Neutrophil (primary cell): ENCODE data around the gene LINGO3.

Experiments used
- H3K27ac ChIP-seq: fragments of 200-600 bp; sonication (generic); 2 replicates; pipeline ENCODE4 v1.5.1; 2016; ENCODE audit warnings: mild to moderate bottlenecking, moderate library complexity
- H3K27me3 ChIP-seq: fragments of 200-600 bp; sonication (generic); 2 replicates; pipeline ENCODE4 v1.6.0; 2016; ENCODE audit warnings: mild to moderate bottlenecking
- H3K36me3 ChIP-seq: fragments of 200-600 bp; sonication (generic); 2 replicates; pipeline ENCODE4 v1.5.1; 2017
- H3K4me1 ChIP-seq, 2 experiments: fragments of 200-600 bp in 1 of 2; sonication (generic) in 1 of 2; 1 replicate in 1 of 2; 2 replicates in 1 of 2; pipeline versions ENCODE4 v1.5.1 to v1.6.1; 2013 to 2016; ENCODE audit warnings: low read depth in 1 of 2, low read length in 1 of 2, mild to moderate bottlenecking in 1 of 2, moderate library complexity in 1 of 2; ENCODE audit not compliant: control insufficient read depth in 1 of 2, insufficient read depth in 1 of 2
- H3K4me3 ChIP-seq, 2 experiments: fragments of 200-600 bp in 1 of 2; sonication (generic) in 1 of 2; 1 replicate in 1 of 2; 2 replicates in 1 of 2; pipeline ENCODE4 v1.5.1; 2013 to 2016; ENCODE audit warnings: low read depth in 1 of 2, low read length in 1 of 2, mild to moderate bottlenecking in 1 of 2, moderate library complexity in 1 of 2
- H3K9me3 ChIP-seq: fragments of 200-600 bp; sonication (generic); 2 replicates; pipeline ENCODE4 v1.5.1; 2016
- CTCF ChIP-seq: fragments of 200-600 bp; sonication (generic); IDR thresholded peaks from 2 replicates; pipeline ENCODE4 v1.5.1; 2016; ENCODE audit warnings: antibody characterized with exemption

LINGO3 gene

DNA sequence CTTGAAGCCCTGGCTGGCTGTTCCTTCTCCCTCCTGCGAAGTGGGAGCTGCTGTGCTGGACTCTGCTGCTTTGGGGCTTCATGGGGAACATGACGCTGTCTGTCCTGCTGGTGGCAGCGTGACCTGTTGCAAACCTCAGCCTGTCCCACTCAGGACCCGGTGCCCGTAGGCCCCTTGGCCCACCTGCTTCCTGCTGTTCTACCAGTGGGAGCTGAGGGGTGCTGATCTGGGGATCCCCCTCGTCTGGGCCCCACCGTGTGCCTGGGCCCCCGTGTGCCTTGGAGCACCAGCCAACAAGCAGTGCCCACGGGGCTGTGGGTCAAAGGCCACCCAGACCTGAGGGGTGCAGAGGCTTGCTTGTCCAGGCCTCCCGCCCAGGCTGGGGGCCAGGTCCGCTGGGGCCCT, 25.9 kb upstream of the LINGO3 start:
- Histone ChIP-seq H3K27me3 (no peaks in the 10 kb centered on the region), H3K4me3 (no peak overlapping the region), H3K27ac (peak overlapping the region; percentile 44), H3K4me1 (peaks cover 26 to 43% of the 10 kb centered on the region in 2 experiments), H3K36me3 (peaks cover 8% of the 10 kb centered on the region), H3K9me3 (no peaks in the 10 kb centered on the region)
- no peak for TF ChIP-seq CTCF

GRCh38 chr19:2333027-2333806, 25.3 kb upstream of the LINGO3 start:
- no peak for TF ChIP-seq CTCF
- Histone ChIP-seq H3K27ac (peak overlapping the region; percentile 44), H3K4me1 (peaks cover 28 to 46% of the 10 kb centered on the region in 2 experiments), H3K4me3 (no peak overlapping the region), H3K27me3 (no peaks in the 10 kb centered on the region), H3K9me3 (no peaks in the 10 kb centered on the region), H3K36me3 (peaks cover 6% of the 10 kb centered on the region)

DNA sequence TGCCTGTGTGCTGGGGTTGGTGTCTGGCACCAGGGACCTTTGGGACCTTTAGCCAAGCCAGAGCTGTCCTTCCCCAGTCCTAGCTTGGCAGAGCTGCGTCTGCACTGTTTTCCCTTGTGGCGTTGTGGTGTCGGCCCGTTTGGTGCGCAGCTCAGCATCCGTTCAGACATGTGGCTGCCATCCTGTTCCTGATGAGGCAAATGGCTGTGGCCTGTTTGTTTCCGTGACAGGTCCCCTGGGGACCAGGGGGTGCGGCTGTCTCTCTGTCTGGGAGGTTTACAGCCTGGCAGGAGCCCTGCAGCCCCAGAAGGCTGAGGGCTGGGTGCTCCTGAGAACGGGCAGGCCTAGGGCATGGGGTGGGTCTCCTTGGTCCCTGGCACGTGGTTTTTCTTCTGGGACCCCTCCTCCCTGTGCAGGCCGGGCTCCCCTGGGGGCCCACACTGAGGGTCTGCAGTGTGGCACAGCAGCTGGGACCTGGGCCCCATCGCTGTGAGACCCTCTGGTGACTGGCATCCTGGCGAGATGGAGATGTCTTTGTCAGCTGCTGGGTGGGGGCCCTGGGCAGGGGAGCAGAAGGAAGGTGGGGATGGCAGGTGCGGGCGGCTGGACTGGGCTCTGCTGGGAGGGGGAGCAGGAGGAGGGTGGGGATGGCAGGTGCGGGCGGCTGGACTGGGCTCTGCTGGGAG, 24.5 kb upstream of the LINGO3 start:
- Histone ChIP-seq H3K27ac (peak overlapping the region; percentile 9), H3K27me3 (no peaks in the 10 kb centered on the region), H3K36me3 (no peaks in the 10 kb centered on the region), H3K9me3 (no peaks in the 10 kb centered on the region), H3K4me1 (peaks cover 35 to 54% of the 10 kb centered on the region in 2 experiments), H3K4me3 (no peak overlapping the region)
- no peak for TF ChIP-seq CTCF

- H3K36me3 ChIP-seq, result no peaks in the 10 kb centered on the region
- H3K27ac ChIP-seq, result peak overlapping the region; percentile 9
- no peaks in the 10 kb centered on the region for H3K9me3 ChIP-seq
- H3K4me1 ChIP-seq, result peaks cover 37 to 54% of the 10 kb centered on the region in 2 experiments
- no peaks in the 10 kb centered on the region for H3K27me3 ChIP-seq
- TF ChIP-seq CTCF, result no peak
- H3K4me3 ChIP-seq, result no peak overlapping the region
Measured at GRCh38 chr19:2331601-2332246, 23.8 kb upstream of the LINGO3 start.

DNA sequence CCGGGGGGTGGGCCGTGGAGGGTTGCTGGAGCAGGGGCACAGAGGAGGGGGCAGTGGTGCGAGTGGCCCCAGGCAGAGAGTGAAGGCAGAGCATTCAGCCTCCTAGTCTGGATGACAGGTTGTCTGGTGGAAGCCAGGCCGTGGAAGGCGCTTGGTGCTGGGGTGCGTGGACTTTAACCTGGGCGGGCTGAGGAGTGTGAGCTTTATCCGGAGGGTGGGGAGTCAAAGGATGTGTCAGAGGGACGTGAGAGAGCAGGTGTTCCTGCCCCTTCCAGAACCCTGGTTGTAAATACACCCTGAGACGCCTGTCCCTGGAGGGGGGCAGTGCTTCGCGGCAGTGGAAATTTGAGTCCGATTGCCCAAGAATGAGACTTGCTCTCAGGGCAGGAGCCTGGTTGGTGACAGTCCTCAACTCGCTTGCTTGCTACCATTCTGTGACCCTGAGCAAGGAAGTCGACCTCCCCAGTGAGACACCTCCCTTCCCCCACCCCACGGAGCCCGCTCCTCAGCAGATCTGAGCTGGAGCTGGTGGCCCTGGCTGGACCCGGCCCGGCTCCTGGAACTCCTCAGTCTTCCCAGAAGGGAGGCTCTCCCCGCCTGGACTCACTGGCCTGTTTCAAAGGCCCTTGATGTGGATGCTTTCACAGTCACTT, 22.8 kb upstream of the LINGO3 start:
- Histone ChIP-seq H3K9me3 (no peaks in the 10 kb centered on the region), H3K27me3 (no peaks in the 10 kb centered on the region), H3K4me3 (no peak overlapping the region), H3K27ac (no peak overlapping the region), H3K4me1 (peaks cover 37 to 54% of the 10 kb centered on the region in 2 experiments), H3K36me3 (no peaks in the 10 kb centered on the region)
- no peak for TF ChIP-seq CTCF
